Inflammatory macrophage (primary cell): ENCODE results near the gene ATP6V0A1.
"Not testable (repeated sequence)": the region's sequence is repeated elsewhere in the genome, so short reads cannot be mapped to it uniquely, and the experiment has no call there.

Experiments
- DNase-seq, 2 donors: peaks; one replicate each; pipeline ENCODE4 v3.0.0-alpha.2; 2020 to 2022

ATP6V0A1 gene

GRCh38 chr17:42541041-42541833 is 82.6 kb downstream of the ATP6V0A1 start:
- DNase-seq: no peak

GRCh38 chr17:42543190-42544079 is 84.8 kb downstream of the ATP6V0A1 start:
- DNase-seq: no peak

DNA sequence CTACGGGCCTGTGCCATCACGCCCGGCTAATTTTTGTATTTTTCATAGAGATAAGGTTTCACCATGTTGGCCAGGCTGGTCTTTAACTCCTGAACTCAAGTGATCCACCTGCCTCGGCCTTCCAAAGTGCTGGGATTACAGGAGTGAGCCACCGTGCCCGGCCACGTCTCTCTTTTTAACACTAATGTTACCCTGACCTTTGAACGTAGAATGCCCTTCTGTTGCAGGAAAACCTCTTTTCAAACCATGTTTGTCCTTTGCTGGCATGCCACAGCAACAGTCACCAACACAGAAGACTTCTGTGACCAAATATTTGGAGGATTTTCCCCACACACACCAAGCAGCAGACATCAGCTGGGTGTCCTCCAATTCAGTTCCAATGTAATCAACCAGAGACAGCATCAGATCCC is 86.2 kb downstream of the ATP6V0A1 start:
- DNase-seq: no peak

DNA sequence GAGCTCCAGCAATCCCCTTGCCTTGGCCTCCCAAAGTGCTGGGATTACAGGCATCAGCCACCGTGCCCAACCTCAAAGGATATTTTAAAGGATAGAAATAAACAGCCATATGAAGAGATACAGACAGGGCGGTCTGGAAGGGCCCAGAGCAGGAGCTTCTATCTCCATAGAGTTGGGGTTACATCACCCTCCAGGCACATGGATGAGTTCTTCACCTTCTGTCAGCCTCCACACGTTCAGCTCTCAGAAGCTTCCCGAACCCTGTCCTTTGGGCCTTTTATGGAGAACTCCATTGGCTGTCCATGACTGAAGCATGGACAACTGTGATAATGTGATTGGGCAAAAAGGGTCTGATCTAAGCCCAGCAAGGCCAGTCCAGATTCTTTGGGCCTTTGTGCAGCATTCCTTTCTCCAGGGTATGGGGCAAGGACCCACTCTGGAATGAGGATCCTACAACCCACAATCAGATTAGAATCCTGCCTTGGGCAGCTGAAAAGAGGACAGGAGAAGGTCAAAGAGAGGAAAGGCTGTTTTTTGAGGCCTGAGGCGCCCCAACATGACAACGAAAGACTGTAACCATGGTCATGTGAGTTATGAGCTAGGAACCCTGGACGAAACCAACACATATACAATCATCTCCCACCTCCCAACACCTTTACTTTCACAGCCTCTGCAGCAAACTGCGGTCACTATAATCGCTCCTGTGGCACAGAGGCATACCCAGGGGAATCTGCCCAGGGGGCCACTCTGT is 87.3 kb downstream of the ATP6V0A1 start:
- not testable (repeated sequence) for DNase-seq

GRCh38 chr17:42547001-42547461 is 88.4 kb downstream of the ATP6V0A1 start:
- DNase-seq: no peak

GRCh38 chr17:42547698-42548069 is 89.0 kb downstream of the ATP6V0A1 start:
- DNase-seq: no peak

DNA sequence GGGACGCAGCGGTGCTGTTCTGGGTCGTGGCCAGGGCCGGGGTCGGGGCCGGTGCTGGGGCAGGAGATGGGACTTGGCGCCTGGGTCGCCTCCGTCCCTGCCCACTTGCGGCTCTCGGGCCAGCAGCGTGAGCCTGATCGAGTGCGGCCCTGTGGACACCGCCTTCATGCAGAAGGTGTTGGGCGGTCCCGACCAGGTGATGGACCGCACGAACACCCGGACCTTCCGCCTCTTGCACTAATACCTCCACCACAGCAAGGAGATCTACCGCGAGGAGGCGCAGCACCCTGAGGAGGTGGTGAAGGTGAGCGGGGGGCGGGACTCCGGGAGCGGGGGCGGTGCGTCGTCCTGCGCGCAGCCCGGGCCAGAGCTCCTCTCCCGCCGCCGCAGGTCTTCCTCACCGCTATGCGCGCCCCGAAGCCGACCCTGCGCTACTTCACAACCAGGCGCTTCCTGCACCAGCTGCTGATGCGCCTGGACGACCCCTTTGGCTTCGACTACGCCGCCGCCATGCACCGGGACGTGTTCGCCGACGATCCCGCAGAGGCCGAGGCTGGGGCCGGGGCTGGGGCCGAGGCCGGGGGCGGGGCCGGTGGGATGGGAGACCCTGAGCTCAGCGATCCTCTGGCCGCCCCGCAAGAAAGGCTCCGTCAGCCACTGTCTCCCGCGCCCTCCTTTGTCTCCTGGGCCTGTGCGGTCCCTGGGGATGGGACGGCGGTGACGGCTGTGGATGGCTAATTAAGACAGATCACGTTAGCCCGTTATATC is 89.6 kb downstream of the ATP6V0A1 start:
- no peak for DNase-seq

- no peak for DNase-seq
Observed at GRCh38 chr17:42548993-42549755, 90.5 kb downstream of the ATP6V0A1 start.

- DNase-seq: not testable (repeated sequence)
Observed at GRCh38 chr17:42552736-42553135, 94.1 kb downstream of the ATP6V0A1 start, which contains the start of gene HSD17B1. HSD17B1 (plus strand) TSS chr17:42552923; CDS start chr17:42552934, 11 bp downstream.

DNA sequence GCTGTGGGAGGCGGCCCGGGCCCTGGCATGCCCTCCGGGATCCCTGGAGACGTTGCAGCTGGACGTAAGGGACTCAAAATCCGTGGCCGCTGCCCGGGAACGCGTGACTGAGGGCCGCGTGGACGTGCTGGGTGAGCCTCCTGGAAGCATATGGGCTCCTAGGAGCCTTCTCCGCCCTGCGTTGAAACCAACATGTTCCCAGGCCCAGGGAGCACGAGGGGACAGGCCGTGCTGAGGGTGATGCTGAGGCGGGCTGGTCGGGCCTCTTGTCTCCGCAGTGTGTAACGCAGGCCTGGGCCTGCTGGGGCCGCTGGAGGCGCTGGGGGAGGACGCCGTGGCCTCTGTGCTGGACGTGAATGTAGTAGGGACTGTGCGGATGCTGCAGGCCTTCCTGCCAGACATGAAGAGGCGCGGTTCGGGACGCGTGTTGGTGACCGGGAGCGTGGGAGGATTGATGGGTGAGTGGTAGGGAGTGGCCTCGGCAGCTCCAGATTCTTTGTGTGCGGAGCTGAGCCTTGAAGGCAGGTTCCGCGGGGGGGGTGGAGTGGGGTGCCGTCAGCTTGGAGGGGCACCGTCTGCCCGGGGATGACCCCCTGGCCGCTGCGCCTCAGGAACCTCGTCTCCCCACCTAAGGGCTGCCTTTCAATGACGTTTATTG is 94.6 kb downstream of the ATP6V0A1 start:
- DNase-seq: no peak

- DNase-seq: no peak
Observed at GRCh38 chr17:42553866-42554249, 95.2 kb downstream of the ATP6V0A1 start.

DNA sequence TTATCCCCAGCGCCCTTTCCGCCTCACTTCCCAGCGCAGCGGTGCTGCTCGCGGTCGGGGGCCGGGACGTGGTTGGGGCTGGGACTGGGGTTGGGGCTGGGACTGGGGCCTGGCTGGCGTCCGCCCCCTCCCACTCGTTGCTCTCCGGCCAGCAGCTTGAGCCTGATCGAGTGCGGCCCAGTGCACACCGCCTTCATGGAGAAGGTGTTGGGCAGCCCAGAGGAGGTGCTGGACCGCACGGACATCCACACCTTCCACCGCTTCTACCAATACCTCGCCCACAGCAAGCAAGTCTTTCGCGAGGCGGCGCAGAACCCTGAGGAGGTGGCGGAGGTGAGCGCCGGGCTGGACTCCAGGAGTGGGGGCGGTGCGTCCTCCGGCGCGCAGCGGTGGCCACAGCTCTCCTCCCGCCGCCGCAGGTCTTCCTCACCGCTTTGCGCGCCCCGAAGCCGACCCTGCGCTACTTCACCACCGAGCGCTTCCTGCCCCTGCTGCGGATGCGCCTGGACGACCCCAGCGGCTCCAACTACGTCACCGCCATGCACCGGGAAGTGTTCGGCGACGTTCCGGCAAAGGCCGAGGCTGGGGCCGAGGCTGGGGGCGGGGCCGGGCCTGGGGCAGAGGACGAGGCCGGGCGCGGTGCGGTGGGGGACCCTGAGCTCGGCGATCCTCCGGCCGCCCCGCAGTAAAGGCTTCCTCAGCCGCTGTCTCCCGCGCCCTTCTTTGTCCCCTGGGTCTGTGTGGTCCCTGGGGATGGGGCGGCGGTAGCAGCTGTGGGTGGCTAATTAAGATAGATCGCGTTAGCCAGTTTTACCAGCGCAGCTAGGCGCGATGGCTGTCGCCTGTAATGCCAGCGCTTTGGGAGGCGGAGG is 95.8 kb downstream of the ATP6V0A1 start:
- DNase-seq: peak; percentile 58 to 76

DNA sequence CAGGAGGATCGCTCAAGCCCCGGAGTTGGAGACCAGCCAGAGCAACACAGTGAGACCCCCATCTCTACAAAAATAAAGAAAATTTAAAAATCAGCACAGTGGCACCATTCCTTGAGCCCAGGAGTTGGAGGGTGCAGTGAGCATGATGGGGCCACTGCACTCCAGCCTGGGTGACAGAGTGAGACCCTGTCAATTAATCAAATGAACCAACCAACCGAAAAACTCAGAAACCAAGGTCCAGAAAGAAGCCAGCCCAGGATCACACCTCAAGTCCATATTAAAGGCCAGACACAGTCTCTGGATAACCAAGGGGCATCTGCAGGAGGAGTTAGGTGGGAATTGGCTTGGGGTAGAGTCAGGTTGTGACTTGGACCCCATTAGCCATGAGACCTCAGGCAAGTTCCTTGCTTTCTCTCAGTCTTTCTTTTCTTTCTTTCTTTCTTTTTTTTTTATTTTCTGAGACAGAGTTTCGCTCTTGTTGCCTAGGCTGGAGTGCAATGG is 96.5 kb downstream of the ATP6V0A1 start:
- DNase-seq: no peak

GRCh38 chr17:42555961-42556617 is 97.4 kb downstream of the ATP6V0A1 start:
- not testable (repeated sequence) for DNase-seq

GRCh38 chr17:42559075-42559474 is 100.4 kb downstream of the ATP6V0A1 start:
- DNase-seq: no peak

- no peak for DNase-seq
Observed at GRCh38 chr17:42560246-42560645, 101.6 kb downstream of the ATP6V0A1 start.

DNA sequence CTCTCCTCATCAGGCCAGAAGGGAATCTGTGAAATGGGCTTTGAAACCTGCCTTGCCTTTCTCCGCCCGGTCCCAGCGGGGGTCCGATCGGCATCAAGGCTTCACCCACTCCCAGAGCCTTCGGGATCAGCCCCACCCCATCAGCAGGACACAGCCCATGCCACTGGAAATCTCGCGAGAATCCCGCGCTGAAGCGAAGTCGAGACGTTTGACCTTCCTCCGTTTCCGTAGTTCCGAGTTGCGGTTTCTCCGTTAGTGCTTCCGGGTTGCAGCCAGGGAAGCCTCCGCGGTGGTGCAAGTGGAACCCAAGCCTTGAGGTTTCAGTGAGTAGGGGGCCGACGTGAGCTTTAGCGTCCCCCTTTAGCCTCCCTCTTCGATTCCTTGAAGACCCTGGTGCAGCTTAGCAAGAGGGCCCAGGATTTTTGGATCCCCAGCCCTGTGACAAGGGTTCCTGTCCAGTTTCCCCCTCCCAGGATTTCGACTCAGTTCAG is 103.3 kb downstream of the ATP6V0A1 start, which contains the start of gene COASY:
COASY (plus strand) TSS at position 252 of the 491 bp plus-strand sequence. CDS start 475 bp downstream, outside the sequence.
- peak; percentile 98 for DNase-seq

DNA sequence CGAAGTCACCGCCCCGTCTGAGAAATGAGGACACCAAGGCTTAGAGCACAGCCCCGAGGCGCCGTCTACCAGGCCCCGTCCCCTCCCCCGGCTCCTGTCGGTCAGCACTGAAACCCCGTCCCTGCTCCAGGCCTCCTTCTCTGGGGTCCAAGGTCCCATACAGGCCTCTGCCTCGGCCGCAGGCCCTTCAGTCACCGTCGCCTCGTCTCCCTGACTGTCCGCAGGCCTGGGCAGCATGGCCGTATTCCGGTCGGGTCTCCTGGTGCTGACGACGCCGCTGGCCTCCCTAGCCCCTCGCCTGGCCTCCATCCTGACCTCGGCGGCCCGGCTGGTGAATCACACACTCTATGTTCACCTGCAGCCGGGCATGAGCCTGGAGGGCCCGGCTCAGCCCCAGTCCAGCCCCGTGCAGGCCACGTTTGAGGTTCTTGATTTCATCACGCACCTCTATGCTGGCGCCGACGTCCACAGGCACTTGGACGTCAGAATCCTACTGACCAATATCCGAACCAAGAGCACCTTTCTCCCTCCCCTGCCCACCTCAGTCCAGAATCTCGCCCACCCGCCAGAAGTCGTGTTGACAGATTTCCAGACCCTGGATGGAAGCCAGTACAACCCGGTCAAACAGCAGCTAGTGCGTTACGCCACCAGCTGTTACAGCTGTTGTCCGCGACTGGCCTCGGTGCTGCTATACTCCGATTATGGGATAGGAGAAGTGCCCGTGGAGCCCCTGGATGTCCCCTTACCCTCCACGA is 103.9 kb downstream of the ATP6V0A1 start:
- DNase-seq: peak in 1 of 2 donors; percentile 20
